PC-3 (cell line): Measurements from ENCODE around the gene EVPLL. TPM values are rescaled to one million over a fixed set of nuclear protein-coding genes. Genes with fewer than 3 reads are reported as not detected.

Source experiments
- ATAC-seq: fragments of 200-7000 bp; cut with Tn5 transposase; 2 replicates; pipeline ENCODE4 v1.9.1; 2020; ENCODE audit warnings: mild to moderate bottlenecking, moderate library complexity
- BruUV-seq: library from RNA; stranded (reverse); fragments of 400-500 nt; replicated peaks from 2 replicates; lab custom pipeline; 2021; lab: Mats Ljungman, UMichigan
- CTCF ChIA-PET: fragments of 300-600 bp; sonication (Branson Sonifier 250); formaldehyde crosslinking; loops from one replicate; lab custom pipeline; 2022; ENCODE audit warnings: antibody characterized with exemption; lab: Charles Lee
- POLR2A ChIA-PET: fragments of 300-600 bp; sonication (Branson Sonifier 250); formaldehyde crosslinking; loops from one replicate; lab custom pipeline; 2022; ENCODE audit warnings: antibody characterized with exemption; ENCODE audit not compliant: unreplicated experiment; lab: Charles Lee
- DNase-seq: peaks from one replicate; pipeline ENCODE4 v3.0.0-alpha.2; 2015
- H2AFZ ChIP-seq: fragments of 300-600 bp; sonication (generic); 2 replicates; pipeline ENCODE4 v1.6.0; 2016; ENCODE audit warnings: antibody characterized with exemption, low read length
- H3F3A ChIP-seq: fragments of 300-600 bp; sonication (generic); one replicate; pipeline ENCODE4 v1.6.0; 2017; ENCODE audit warnings: antibody characterized with exemption, low read length, control low read depth, mild to moderate bottlenecking; ENCODE audit not compliant: unreplicated experiment
- H3K27ac ChIP-seq: fragments of 300-600 bp; sonication (generic); 2 replicates; pipeline ENCODE4 v1.5.1; 2016; ENCODE audit warnings: mild to moderate bottlenecking, low read length
- H3K27me3 ChIP-seq: fragments of 300-600 bp; sonication (generic); 2 replicates; pipeline ENCODE4 v1.6.1; 2016; ENCODE audit warnings: low read length, mixed read lengths
- H3K36me3 ChIP-seq: fragments of 300-600 bp; sonication (generic); 2 replicates; pipeline ENCODE4 v1.6.1; 2016; ENCODE audit warnings: low read depth, mixed run types, low read length, mixed read lengths
- H3K4me1 ChIP-seq: fragments of 300-600 bp; sonication (generic); 2 replicates; pipeline ENCODE4 v1.5.1; 2016; ENCODE audit warnings: low read length; ENCODE audit not compliant: insufficient read depth
- H3K4me2 ChIP-seq: fragments of 300-600 bp; sonication (generic); 2 replicates; pipeline ENCODE4 v1.6.0; 2016; ENCODE audit warnings: low read length
- H3K4me3 ChIP-seq: fragments of 300-600 bp; sonication (generic); 2 replicates; pipeline ENCODE4 v1.5.1; 2016; ENCODE audit warnings: mild to moderate bottlenecking, low read length, mixed read lengths
- H3K79me2 ChIP-seq: fragments of 300-600 bp; sonication (generic); 2 replicates; pipeline ENCODE4 v1.6.1; 2017; ENCODE audit warnings: low read length, mixed read lengths
- H3K9ac ChIP-seq: fragments of 300-600 bp; sonication (generic); 2 replicates; pipeline ENCODE4 v1.6.0; 2016; ENCODE audit warnings: mild to moderate bottlenecking, low read length
- H3K9me2 ChIP-seq: fragments of 300-600 bp; sonication (generic); replicated peaks from 2 replicates; pipeline ENCODE4 v1.6.1; 2016; ENCODE audit warnings: mixed run types, low read length, mixed read lengths
- H3K9me3 ChIP-seq: fragments of 300-600 bp; sonication (generic); 2 replicates; pipeline ENCODE4 v1.6.1; 2016; ENCODE audit warnings: low read length, mixed read lengths
- H4K20me1 ChIP-seq: fragments of 300-600 bp; sonication (generic); 2 replicates; pipeline ENCODE4 v1.6.1; 2016; ENCODE audit warnings: low read length, mixed read lengths
- CTCF ChIP-seq: fragments of 300-600 bp; sonication (generic); conservative IDR thresholded peaks from 2 replicates; pipeline ENCODE4 v1.5.1; 2017; ENCODE audit warnings: antibody characterized with exemption, low read depth, mild to moderate bottlenecking, low read length
- EZH2 ChIP-seq: fragments of 300-600 bp; sonication (generic); IDR thresholded peaks from one replicate; pipeline ENCODE4 v1.6.1; 2017; ENCODE audit warnings: antibody characterized with exemption, mild to moderate bottlenecking, low read length; ENCODE audit not compliant: unreplicated experiment
- EZH2phosphoT487 ChIP-seq: fragments of 300-600 bp; sonication (generic); IDR thresholded peaks from 2 replicates; pipeline ENCODE4 v1.6.1; 2018; ENCODE audit warnings: mild to moderate bottlenecking, antibody characterized with exemption, low read length, borderline replicate concordance
- intact Hi-C: fragments of 100-400 bp; cut with micrococcal nuclease; formaldehyde crosslinking; loops from 2 replicates; pipeline ENCODE4 v1.9.0; 2023
- total RNA-seq: library from RNA; depleted of rRNA; stranded (reverse); fragments of >200 nt; gene quantifications from 2 replicates; pipeline ENCODE4 v1.2.3, GENCODE V29; 2014

The EVPLL gene
- total RNA-seq, 1 experiment from 2014 or later, result 1.3 TPM

- Histone ChIP-seq H3K27ac (no peak overlapping the region), H3K4me3 (no peak overlapping the region), H2AFZ (no peak overlapping the region), H4K20me1 (no peaks in the 10 kb centered on the region), H3K9ac (no peak overlapping the region), H3K36me3 (peaks cover 35% of the 10 kb centered on the region), H3K4me1 (no peaks in the 10 kb centered on the region), H3F3A (no peaks in the 10 kb centered on the region), H3K79me2 (no peaks in the 10 kb centered on the region), H3K9me2 (no peaks in the 10 kb centered on the region), H3K4me2 (no peak overlapping the region), H3K27me3 (no peaks in the 10 kb centered on the region), H3K9me3 (no peaks in the 10 kb centered on the region)
- ATAC-seq (no peak), DNase-seq (no peak)
- no peak for TF ChIP-seq CTCF
- TF ChIP-seq EZH2, result no peak
- TF ChIP-seq EZH2phosphoT487, result no peak
- ChIA-PET POLR2A (no interaction called here), CTCF (no interaction called here)
- intact Hi-C loops, result no loop called here
- BruUV-seq, result no TSS peak
These were observed 37.6 kb upstream of the EVPLL start for GRCh38 chr17:18339933-18340332.

- TF ChIP-seq EZH2 (no peak), CTCF (no peak), EZH2phosphoT487 (no peak)
- no peaks in the 10 kb centered on the region for H3K4me1 ChIP-seq
- no peaks in the 10 kb centered on the region for H3K79me2 ChIP-seq
- no peaks in the 10 kb centered on the region for H4K20me1 ChIP-seq
- H3K36me3 ChIP-seq, result peaks cover 50% of the 10 kb centered on the region
- H3K9me3 ChIP-seq, result no peaks in the 10 kb centered on the region
- H3K27ac ChIP-seq, result no peak overlapping the region
- no peaks in the 10 kb centered on the region for H3K27me3 ChIP-seq
- no TSS peak for BruUV-seq
- intact Hi-C loops, result no loop called here
- H3K9me2 ChIP-seq, result no peaks in the 10 kb centered on the region
- DNase-seq (no peak), ATAC-seq (no peak)
- ChIA-PET POLR2A (no interaction called here), CTCF (no interaction called here)
- no peak overlapping the region for H3K9ac ChIP-seq
- no peak overlapping the region for H2AFZ ChIP-seq
- no peak overlapping the region for H3K4me3 ChIP-seq
- H3F3A ChIP-seq, result no peaks in the 10 kb centered on the region
- no peak overlapping the region for H3K4me2 ChIP-seq
These were observed 33.6 kb upstream of the EVPLL start for GRCh38 chr17:18344021-18344420.

- BruUV-seq, result no TSS peak
- POLR2A ChIA-PET, result no interaction called here
- TF ChIP-seq EZH2phosphoT487, result no peak
These were observed 24.0 kb upstream of the EVPLL start for GRCh38 chr17:18353541-18353940.

More at GRCh38 chr17:18353541-18353940, 24.0 kb upstream of the EVPLL start:
- Histone ChIP-seq H3K4me3 (no peak overlapping the region), H3K9me3 (no peaks in the 10 kb centered on the region), H3K9me2 (no peaks in the 10 kb centered on the region), H3K79me2 (peaks cover 2% of the 10 kb centered on the region; the same call in 1 of the 2 replicates), H3K27me3 (no peaks in the 10 kb centered on the region), H3K36me3 (peaks cover 16% of the 10 kb centered on the region), H3K9ac (no peak overlapping the region), H3K27ac (no peak overlapping the region), H2AFZ (no peak overlapping the region), H3K4me2 (no peak overlapping the region), H3K4me1 (0 out of 2 replicates have a peak, but pooled peaks cover 5% of the 10 kb centered on the region), H4K20me1 (no peaks in the 10 kb centered on the region), H3F3A (no peaks in the 10 kb centered on the region)
- CTCF ChIA-PET, result no interaction called here
- intact Hi-C loops, result no loop called here
- ATAC-seq (no peak), DNase-seq (no peak)
